LNCaP clone FGC (cell line): ENCODE data around the gene ERICH3.
A peak's percentile ranks its signal among the peaks of the same experiment; 100 is the strongest.

Experiments
- DNase-seq: peaks from one replicate; pipeline ENCODE4 v3.0.0-alpha.2; 2011; ENCODE audit warnings: low read depth
- H3K4me3 ChIP-seq: 2 replicates; pipeline ENCODE4 v1.5.1; 2011; ENCODE audit warnings: mild to moderate bottlenecking, low read depth, low read length, control low read depth
- TF ChIP-seq, protein P1 (sequence below): IDR thresholded peaks from 2 replicates; pipeline ENCODE4 v1.5.1; 2012; ENCODE audit warnings: mild to moderate bottlenecking; ENCODE audit not compliant: control insufficient read depth, insufficient read depth; ENCODE audit errors: extremely low read depth

ERICH3 gene

GRCh38 chr1:74714429-74715235, 41.0 kb upstream of the ERICH3 start:
- no peak overlapping the region for H3K4me3 ChIP-seq
- TF ChIP-seq, protein P1, sequence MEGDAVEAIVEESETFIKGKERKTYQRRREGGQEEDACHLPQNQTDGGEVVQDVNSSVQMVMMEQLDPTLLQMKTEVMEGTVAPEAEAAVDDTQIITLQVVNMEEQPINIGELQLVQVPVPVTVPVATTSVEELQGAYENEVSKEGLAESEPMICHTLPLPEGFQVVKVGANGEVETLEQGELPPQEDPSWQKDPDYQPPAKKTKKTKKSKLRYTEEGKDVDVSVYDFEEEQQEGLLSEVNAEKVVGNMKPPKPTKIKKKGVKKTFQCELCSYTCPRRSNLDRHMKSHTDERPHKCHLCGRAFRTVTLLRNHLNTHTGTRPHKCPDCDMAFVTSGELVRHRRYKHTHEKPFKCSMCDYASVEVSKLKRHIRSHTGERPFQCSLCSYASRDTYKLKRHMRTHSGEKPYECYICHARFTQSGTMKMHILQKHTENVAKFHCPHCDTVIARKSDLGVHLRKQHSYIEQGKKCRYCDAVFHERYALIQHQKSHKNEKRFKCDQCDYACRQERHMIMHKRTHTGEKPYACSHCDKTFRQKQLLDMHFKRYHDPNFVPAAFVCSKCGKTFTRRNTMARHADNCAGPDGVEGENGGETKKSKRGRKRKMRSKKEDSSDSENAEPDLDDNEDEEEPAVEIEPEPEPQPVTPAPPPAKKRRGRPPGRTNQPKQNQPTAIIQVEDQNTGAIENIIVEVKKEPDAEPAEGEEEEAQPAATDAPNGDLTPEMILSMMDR = no peak

GRCh38 chr1:74713849-74714248, 40.3 kb upstream of the ERICH3 start:
- TF ChIP-seq, protein P1 = no peak
- no peak for DNase-seq
- no peak overlapping the region for H3K4me3 ChIP-seq

More at GRCh38 chr1:74714429-74715235, 41.0 kb upstream of the ERICH3 start:
- DNase-seq = no peak

- H3K4me3 ChIP-seq = no peak overlapping the region
- TF ChIP-seq, protein P1 = no peak
- DNase-seq = no peak
These were observed 39.3 kb upstream of the ERICH3 start for GRCh38 chr1:74712881-74713280.

DNA sequence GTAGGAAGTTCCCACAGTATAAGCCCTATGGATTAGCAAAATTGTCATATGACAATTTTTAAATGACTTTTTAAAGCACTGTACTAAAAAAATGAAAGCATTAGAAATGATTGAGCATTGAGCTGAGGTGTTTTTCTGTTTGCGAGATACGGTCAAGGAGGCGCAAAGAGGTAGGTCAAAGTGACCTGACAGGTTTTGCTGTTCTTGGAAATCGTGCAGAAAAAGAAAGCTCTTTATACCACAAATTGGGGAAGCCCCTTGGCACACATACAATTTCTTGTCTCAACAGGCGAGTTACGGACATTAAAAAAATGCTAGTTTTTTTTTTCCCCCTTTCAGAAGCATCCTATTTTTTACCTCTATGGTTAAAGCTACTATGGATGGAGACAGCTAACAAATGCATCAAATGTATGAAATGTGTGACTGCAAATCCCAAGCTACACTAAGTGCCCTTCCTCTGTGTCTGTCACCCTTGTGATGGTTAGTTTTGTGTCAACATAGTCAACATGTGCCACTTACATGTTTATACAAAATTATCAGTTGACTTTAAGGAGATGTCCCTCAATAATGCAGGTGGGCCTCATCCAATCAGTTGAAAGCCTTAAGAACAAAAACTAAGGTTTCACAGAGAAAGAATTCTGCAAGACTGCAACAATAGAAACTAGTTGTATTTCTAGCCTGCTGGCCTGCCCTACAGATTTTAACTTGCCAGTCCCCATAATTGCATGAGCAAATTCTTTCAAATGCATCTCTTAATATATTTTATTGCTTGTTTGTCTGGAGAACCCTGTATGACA, 30.0 kb upstream of the ERICH3 start:
- no peak overlapping the region for H3K4me3 ChIP-seq
- TF ChIP-seq, protein P1 = no peak
- DNase-seq = no peak

DNA sequence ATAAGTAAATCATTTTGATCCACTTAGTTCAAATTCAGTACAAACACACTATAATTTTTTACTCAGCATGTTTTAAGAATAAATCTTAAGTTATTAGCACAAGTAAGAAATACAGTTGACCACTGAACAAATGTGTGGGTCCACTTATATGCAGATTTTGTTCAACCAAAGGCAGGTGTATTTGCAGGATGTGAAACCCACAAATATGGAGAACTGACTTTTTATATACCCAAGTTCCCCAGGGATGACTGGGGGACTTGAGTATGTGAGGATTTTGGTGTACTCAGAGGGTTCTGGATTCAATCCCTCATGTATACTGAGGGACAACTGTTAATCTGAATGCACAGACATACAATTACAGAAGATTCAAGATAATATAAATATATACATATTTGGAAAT, 25.7 kb upstream of the ERICH3 start:
- H3K4me3 ChIP-seq = no peak overlapping the region
- no peak for DNase-seq
- TF ChIP-seq, protein P1 = no peak

- DNase-seq = peak; percentile 13
- no peak overlapping the region for H3K4me3 ChIP-seq
- TF ChIP-seq, protein P1 = no peak
These were observed 24.2 kb upstream of the ERICH3 start for GRCh38 chr1:74697832-74698231.

GRCh38 chr1:74693473-74693872, 19.9 kb upstream of the ERICH3 start:
- DNase-seq = no peak
- TF ChIP-seq, protein P1 = no peak
- no peak overlapping the region for H3K4me3 ChIP-seq
